ENCODE measurements around the gene PRR5.
A peak's percentile ranks its signal among the peaks of the same experiment; 100 is the strongest.

PRR5 gene

DNA sequence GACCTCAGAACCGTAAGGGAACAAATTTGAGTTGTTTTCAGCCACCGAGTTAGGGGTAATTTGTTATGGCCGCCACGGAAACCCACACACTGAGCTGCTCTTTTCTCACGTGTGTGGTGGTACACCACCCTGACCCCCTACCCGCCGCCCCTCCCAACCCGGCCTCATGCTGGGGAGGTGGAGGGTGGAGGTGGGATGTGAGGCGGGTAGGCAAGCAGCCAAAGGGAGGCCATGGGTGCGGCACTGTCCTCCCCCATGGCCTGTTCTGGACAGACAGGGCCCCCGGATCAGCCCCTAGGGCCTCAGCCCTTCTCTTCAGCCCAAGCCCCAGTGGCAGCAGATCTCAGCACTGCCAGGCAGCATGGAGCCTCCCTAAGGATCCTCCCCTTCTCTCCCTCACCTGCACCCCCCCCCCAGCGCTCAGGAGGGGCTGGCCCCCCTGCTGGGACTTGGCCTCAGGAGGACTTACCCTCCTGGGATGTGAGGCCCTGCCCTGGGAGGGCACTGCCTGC is 7.9 kb downstream of the PRR5 start:
- H3K27ac Mint-ChIP-seq: peak overlapping the region; percentile 95

GRCh38 chr22:44710474-44711240 is 8.7 kb downstream of the PRR5 start:
- DNase-seq: peak; percentile 20
- Mint-ChIP-seq H3K4me1 (peaks cover 31 to 41% of the 10 kb centered on the region in 2 donors), H3K4me3 (peak overlapping the region; percentile 58 to 73), H3K27me3 (no peaks in the 10 kb centered on the region), H3K9me3 (no peaks in the 10 kb centered on the region), H3K27ac (peak overlapping the region; percentile 95), H3K36me3 (peaks cover 5 to 9% of the 10 kb centered on the region in 2 donors)
- peak; percentile 81 to 85 for ATAC-seq (replicated peaks)

More for the DNA sequence above, 7.9 kb downstream of the PRR5 start:
- Mint-ChIP-seq H3K4me1 (peaks cover 32 to 41% of the 10 kb centered on the region in 2 donors), H3K4me3 (peak overlapping the region; percentile 58 to 73), H3K9me3 (no peaks in the 10 kb centered on the region), H3K27me3 (no peaks in the 10 kb centered on the region), H3K36me3 (peaks cover 9 to 13% of the 10 kb centered on the region in 2 donors)
- ATAC-seq (replicated peaks) (no peak), DNase-seq (no peak)

GRCh38 chr22:44711241-44711560 is 9.2 kb downstream of the PRR5 start:
- Mint-ChIP-seq H3K27ac (peak overlapping the region; percentile 95), H3K4me1 (peaks cover 31 to 41% of the 10 kb centered on the region in 2 donors), H3K36me3 (peaks cover 5 to 9% of the 10 kb centered on the region in 2 donors), H3K27me3 (no peaks in the 10 kb centered on the region), H3K4me3 (peak overlapping the region in 1 of 2 donors; percentile 53), H3K9me3 (no peaks in the 10 kb centered on the region)
- DNase-seq: no peak
- ATAC-seq (replicated peaks): no peak

- Mint-ChIP-seq H3K27ac (peak overlapping the region; percentile 95), H3K27me3 (no peaks in the 10 kb centered on the region), H3K4me1 (peaks cover 30 to 41% of the 10 kb centered on the region in 2 donors), H3K36me3 (peaks cover 5 to 9% of the 10 kb centered on the region in 2 donors), H3K4me3 (no peak overlapping the region), H3K9me3 (no peaks in the 10 kb centered on the region)
- ATAC-seq (replicated peaks): no peak
- DNase-seq: no peak
These were observed 9.9 kb downstream of the PRR5 start for GRCh38 chr22:44711690-44712555.

DNA sequence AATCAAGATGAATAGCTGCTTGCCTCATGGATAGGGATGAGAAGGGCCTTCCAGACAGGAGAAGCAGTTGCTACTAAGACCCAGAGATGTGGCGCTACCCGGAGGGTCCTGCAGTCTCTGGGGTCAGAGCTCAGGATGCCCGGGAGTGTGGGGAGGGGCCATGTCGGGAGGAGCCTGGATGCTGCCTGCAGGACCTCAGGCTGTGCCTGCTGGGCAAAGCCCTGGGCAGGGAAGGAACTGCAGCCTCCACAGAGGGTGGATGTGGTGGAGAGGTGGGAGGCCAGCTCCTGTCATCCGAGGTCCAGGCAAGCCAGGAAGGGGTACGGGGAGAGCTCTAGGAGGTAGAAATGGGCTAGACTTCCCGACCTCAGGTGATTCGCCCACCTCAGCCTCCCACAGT is 11.0 kb downstream of the PRR5 start:
- Mint-ChIP-seq H3K4me1 (peaks cover 28 to 32% of the 10 kb centered on the region in 2 donors), H3K9me3 (no peaks in the 10 kb centered on the region), H3K36me3 (peaks cover 3 to 7% of the 10 kb centered on the region in 2 donors), H3K4me3 (no peak overlapping the region), H3K27me3 (no peaks in the 10 kb centered on the region), H3K27ac (no peak overlapping the region)
- no peak for DNase-seq
- no peak for ATAC-seq (replicated peaks)

- H3K4me3 Mint-ChIP-seq: no peak overlapping the region
- H3K36me3 Mint-ChIP-seq: peaks cover 4 to 11% of the 10 kb centered on the region in 2 donors
- DNase-seq: no peak
- H3K4me1 Mint-ChIP-seq: peaks cover 21 to 36% of the 10 kb centered on the region in 2 donors
- H3K9me3 Mint-ChIP-seq: no peaks in the 10 kb centered on the region
- ATAC-seq (replicated peaks): no peak
- no peaks in the 10 kb centered on the region for H3K27me3 Mint-ChIP-seq
- H3K27ac Mint-ChIP-seq: no peak overlapping the region
These were observed 12.8 kb downstream of the PRR5 start for GRCh38 chr22:44714703-44715350.

DNA sequence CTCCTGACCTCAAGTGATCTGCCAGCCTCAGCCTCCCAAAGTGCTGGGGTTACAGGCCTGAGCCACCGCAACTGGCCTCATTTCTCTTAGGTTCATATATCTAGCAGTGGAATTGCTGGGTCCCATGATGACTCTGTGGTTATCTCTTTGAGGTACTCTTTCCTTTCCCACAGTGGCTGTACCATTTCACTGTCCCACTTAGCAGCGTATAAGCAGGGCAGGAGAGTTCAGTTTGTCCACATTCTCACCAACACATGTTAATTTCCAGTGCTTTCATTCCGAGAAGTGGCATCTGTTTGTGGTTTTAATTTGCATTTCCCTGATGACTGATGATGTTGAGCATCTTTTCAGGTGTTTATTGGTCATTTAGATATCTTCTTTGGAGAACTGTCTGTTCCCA is 16.4 kb downstream of the PRR5 start:
- peak; percentile 63 to 92 for ATAC-seq (replicated peaks)
- no peaks in the 10 kb centered on the region for H3K27me3 Mint-ChIP-seq
- no peak overlapping the region for H3K27ac Mint-ChIP-seq
- H3K9me3 Mint-ChIP-seq: no peaks in the 10 kb centered on the region
- no peak overlapping the region for H3K4me3 Mint-ChIP-seq
- H3K4me1 Mint-ChIP-seq: peaks cover 2 to 10% of the 10 kb centered on the region in 2 donors
- DNase-seq: no peak
- peaks cover 5 to 22% of the 10 kb centered on the region in 2 donors for H3K36me3 Mint-ChIP-seq

GRCh38 chr22:44719586-44720368 is 17.8 kb downstream of the PRR5 start:
- Mint-ChIP-seq H3K27me3 (no peaks in the 10 kb centered on the region), H3K4me3 (no peak overlapping the region), H3K27ac (no peak overlapping the region), H3K9me3 (no peaks in the 10 kb centered on the region), H3K4me1 (peaks cover 2 to 10% of the 10 kb centered on the region in 2 donors), H3K36me3 (peaks cover 7 to 22% of the 10 kb centered on the region in 2 donors)
- ATAC-seq (replicated peaks) (no peak), DNase-seq (no peak)

DNA sequence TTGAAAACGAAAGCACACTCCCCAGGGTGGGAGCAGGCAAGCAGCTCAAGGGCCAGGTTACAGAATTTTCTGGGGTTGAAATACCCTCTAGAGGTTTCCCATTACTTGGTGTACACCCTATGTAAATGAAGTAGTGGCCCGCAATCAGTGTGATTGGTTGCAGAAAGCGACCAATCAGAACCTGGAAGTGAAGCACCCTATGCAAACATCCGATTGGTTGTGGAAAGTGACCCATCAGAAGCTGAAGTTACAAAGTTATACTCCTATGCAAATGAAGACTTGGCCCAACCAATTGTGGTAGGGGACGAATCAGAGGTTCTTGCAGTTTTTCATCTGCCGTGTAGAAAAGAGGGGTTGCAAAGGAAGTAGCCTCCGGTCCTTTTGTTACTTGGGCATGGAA is 19.2 kb downstream of the PRR5 start:
- ATAC-seq (replicated peaks) (no peak), DNase-seq (no peak)
- no peaks in the 10 kb centered on the region for H3K9me3 Mint-ChIP-seq

GRCh38 chr22:44722611-44723010 is 20.6 kb downstream of the PRR5 start:
- H3K4me1 Mint-ChIP-seq: peaks cover 2 to 10% of the 10 kb centered on the region in 2 donors
- ATAC-seq (replicated peaks) (no peak), DNase-seq (no peak)
- no peaks in the 10 kb centered on the region for H3K9me3 Mint-ChIP-seq
- no peaks in the 10 kb centered on the region for H3K27me3 Mint-ChIP-seq
- H3K27ac Mint-ChIP-seq: no peak overlapping the region
- no peak overlapping the region for H3K4me3 Mint-ChIP-seq
- H3K36me3 Mint-ChIP-seq: peaks cover 14 to 33% of the 10 kb centered on the region in 2 donors

More for the DNA sequence above, 19.2 kb downstream of the PRR5 start:
- Mint-ChIP-seq H3K36me3 (peaks cover 14 to 30% of the 10 kb centered on the region in 2 donors), H3K27me3 (no peaks in the 10 kb centered on the region), H3K27ac (no peak overlapping the region), H3K4me3 (no peak overlapping the region), H3K4me1 (peaks cover 2 to 10% of the 10 kb centered on the region in 2 donors)

DNA sequence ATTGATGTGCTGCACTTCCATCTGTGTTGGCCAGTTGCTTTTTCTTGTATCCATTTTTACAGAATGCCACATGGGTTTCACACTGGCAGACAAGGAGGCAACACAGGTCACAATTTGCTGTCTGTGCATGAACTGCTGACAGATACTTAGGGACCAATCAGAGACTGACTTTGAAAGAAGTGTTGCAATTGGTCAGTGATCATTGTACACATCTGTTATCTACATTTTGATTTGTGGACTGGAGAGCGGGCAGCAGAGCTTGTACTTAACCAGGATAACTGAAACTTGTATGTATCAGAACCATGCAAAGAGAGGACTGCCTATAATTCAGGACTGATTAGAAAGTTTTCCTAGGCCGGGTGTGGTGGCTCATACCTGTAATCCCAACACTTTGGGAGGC is 21.8 kb downstream of the PRR5 start:
- Mint-ChIP-seq H3K27ac (no peak overlapping the region), H3K4me1 (peaks cover 6 to 11% of the 10 kb centered on the region in 2 donors), H3K27me3 (peaks cover 0 to 9% of the 10 kb centered on the region in 2 donors), H3K9me3 (no peaks in the 10 kb centered on the region), H3K36me3 (peaks cover 14 to 31% of the 10 kb centered on the region in 2 donors), H3K4me3 (no peak overlapping the region)
- peak in 1 of 2 donors; percentile 33 for ATAC-seq (replicated peaks)
- DNase-seq: no peak

DNA sequence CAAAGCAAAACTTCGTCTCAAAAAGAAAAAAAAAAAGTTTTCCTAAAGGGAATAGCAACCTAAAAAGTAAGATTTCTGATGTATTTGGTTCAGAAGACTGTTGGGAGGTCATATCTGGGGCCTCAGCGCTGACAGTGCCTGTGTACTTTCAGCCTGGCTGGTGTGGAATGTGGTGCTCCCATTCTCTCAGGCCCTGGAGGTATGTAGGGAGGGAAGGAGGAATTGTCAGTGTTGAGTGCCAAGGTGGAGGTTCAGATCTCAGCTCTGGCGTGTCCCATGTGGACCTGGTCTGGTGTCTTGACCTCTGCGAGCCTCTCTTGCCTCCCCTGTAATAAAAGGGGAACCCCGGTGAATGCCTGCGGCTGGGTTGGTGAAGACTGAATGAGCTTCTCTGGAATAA is 22.4 kb downstream of the PRR5 start:
- no peak overlapping the region for H3K27ac Mint-ChIP-seq
- H3K9me3 Mint-ChIP-seq: no peaks in the 10 kb centered on the region
- no peak overlapping the region for H3K4me3 Mint-ChIP-seq
- peaks cover 14 to 30% of the 10 kb centered on the region in 2 donors for H3K36me3 Mint-ChIP-seq
- peaks cover 9 to 15% of the 10 kb centered on the region in 2 donors for H3K4me1 Mint-ChIP-seq
- ATAC-seq (replicated peaks) (no peak), DNase-seq (no peak)
- peaks cover 0 to 15% of the 10 kb centered on the region in 2 donors for H3K27me3 Mint-ChIP-seq

DNA sequence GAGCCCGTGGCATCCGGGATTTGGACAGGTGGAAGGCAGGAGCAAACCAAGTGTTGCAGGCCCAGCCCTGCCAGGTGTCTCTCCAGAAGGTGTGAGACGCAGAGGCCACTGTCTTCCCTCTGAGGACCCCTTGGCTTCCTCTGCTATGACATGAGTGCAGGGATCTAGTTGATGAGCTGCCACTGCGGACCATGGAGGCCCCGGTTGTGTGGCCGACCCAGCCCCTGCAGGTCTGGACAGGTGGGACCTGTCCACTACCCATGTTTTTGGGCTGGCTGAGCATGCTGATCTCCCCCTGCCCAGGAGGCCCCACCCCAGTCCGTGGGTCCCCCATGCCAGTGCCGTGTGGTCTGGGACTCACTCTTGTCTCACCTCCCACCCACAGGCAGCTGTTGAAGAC is 22.9 kb downstream of the PRR5 start:
- no peak for DNase-seq
- Mint-ChIP-seq H3K4me1 (peaks cover 8 to 19% of the 10 kb centered on the region in 2 donors), H3K27ac (no peak overlapping the region), H3K4me3 (no peak overlapping the region), H3K27me3 (peaks cover 0 to 20% of the 10 kb centered on the region in 2 donors), H3K9me3 (no peaks in the 10 kb centered on the region), H3K36me3 (peaks cover 12 to 28% of the 10 kb centered on the region in 2 donors)
- ATAC-seq (replicated peaks): no peak
